ENCODE measurements around the gene PNCK. TPM values are rescaled to one million over a fixed set of nuclear protein-coding genes. Genes with fewer than 3 reads are reported as not detected.
A peak's percentile ranks its signal among the peaks of the same experiment; 100 is the strongest.

The PNCK gene
- total and polyA plus RNA-seq, 2 of the 13 experiments (the other 11 are each of a cell fraction or from before 2014, with no cell fraction given), result 33.1 TPM; not detected in 1

GRCh38 chrX:153645921-153646488 is 27.6 kb downstream of the PNCK start (continued):
- TF ChIP-seq RXRB (CRISPR knock-in tag; IDR thresholded peaks at IDR 0.05; ENCODE audit: borderline replicate concordance), result peak; percentile 78; the same call in 1 of the 2 replicates
- no peak for TF ChIP-seq IRF1 (CRISPR knock-in tag; IDR thresholded peaks at IDR 0.05; ENCODE audit: low read depth)
- TF ChIP-seq ZNF687 (CRISPR knock-in tag; IDR thresholded peaks at IDR 0.05), result peak; percentile 43; the same call in 1 of the 2 replicates
- no peak for TF ChIP-seq FOXP1 (IDR thresholded peaks at IDR 0.05)
- peak; percentile 34; the same call in 1 of the 2 replicates for TF ChIP-seq FOXP1 (CRISPR knock-in tag; IDR thresholded peaks at IDR 0.05)
- no peak for TF ChIP-seq ZNF235 (CRISPR knock-in tag; IDR thresholded peaks at IDR 0.05; ENCODE audit: borderline replicate concordance)
- TF ChIP-seq ELF3 (CRISPR knock-in tag; IDR thresholded peaks at IDR 0.05), result no peak
- TF ChIP-seq POLR2AphosphoS5 (IDR thresholded peaks at IDR 0.05; ENCODE audit: low read depth, low read length), result peak; percentile 47; the same call in 1 of the 2 replicates
- TF ChIP-seq SOX6 (IDR thresholded peaks at IDR 0.05), result no peak
- peak; percentile 44; the same call in 1 of the 2 replicates for TF ChIP-seq SOX6 (CRISPR knock-in tag; IDR thresholded peaks at IDR 0.05)
- TF ChIP-seq ATF7-NPFF (CRISPR knock-in tag; IDR thresholded peaks at IDR 0.05; ENCODE audit: low read depth), result no peak
- peak; percentile 57 for TF ChIP-seq ZFX (CRISPR knock-in tag; IDR thresholded peaks at IDR 0.05; ENCODE audit: low read depth)
- no peak; the same call in 1 of the 2 replicates for TF ChIP-seq ZMYM3 (CRISPR knock-in tag; IDR thresholded peaks at IDR 0.05)
- no peak for TF ChIP-seq ZKSCAN8 (CRISPR knock-in tag; IDR thresholded peaks at IDR 0.05; ENCODE audit: borderline replicate concordance)
- TF ChIP-seq DDIT3 (CRISPR knock-in tag; IDR thresholded peaks at IDR 0.05), result no peak
- no peak for TF ChIP-seq ZNF704 (CRISPR knock-in tag; IDR thresholded peaks at IDR 0.05; ENCODE audit: borderline replicate concordance)
- no peak for TF ChIP-seq ZNF570 (CRISPR knock-in tag; IDR thresholded peaks at IDR 0.05; ENCODE audit: borderline replicate concordance)
- no peak for TF ChIP-seq MYC (CRISPR knock-in tag; IDR thresholded peaks at IDR 0.05; ENCODE audit: borderline replicate concordance)

All from HepG2 (cell line).